CD4-positive, alpha-beta T cell treated with Interleukin-12 subunit alpha and Interleukin-12 subunit beta, for 1 hour (primary cell): ENCODE data around the gene SLC1A2.

ENCODE experiments used
- DNase-seq: peaks from one replicate; pipeline ENCODE4 v3.0.0-alpha.2; 2020

SLC1A2 gene

DNA sequence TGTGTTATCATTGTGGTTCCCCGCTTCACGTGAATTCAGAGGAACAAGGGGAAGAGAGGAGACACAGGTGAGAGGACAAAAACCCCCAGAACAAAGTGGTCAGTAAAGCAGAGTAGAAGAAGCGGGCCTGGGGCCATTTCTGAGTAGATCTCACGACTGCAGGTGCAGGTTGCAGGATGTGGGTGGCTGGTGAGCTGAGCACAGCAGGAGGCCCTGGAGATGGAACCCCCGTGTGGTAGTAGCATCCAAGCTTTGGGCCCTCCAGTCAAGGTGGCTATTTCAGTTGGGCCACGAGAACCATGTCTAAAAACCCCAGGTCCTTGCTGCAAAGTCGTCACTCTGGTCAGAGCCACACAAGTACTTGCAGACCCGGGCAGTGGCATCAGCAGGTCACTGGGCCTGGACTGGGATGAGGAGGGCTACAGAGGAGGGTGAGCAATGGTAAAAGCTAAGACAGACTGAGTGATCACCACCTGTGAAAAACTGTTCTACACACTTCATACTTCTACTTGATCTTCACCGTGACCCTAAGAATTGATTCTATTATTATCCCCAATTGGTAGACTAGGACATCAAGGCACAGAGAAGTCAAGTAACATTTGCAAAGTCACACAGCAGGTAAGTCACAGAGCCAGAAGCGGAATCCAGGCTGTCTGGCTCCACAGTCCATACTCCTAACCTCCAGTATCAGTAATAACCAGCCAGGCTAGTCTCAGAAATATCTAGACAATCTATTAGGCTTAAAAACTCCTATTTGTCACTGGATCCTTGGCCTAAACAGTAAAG is 43.8 kb downstream of the SLC1A2 start:
- DNase-seq = no peak

DNA sequence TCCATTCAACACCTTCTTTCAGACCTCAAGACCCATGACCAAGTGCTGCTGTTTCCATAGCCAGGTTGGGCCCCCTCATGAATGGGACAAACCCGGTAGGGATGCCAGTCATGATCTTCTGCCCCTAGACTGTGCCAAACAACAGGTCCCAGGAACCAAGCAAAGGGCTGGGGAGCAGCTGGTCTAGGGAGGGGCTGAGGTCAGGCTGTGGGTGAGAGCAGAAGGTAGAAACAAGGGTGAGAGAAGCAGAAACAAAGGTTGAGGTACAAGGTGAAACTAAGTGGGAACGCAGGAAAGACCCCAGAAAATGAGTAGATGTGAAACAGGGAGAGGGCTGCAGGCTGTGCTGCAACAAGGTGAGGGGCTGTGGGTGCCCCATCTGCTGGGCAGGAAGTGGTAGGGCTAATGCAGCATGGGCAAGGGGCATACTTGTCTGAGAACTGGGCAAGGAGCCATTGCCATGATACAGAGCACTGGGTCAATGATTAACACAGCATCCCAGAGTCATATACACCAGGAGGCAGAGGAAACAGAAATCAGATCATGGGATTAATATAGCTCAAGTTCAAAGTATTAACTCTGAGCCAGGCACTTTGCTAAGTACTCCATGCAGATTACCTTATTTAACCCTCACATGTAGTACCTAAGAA is 45.9 kb downstream of the SLC1A2 start:
- DNase-seq = no peak

DNA sequence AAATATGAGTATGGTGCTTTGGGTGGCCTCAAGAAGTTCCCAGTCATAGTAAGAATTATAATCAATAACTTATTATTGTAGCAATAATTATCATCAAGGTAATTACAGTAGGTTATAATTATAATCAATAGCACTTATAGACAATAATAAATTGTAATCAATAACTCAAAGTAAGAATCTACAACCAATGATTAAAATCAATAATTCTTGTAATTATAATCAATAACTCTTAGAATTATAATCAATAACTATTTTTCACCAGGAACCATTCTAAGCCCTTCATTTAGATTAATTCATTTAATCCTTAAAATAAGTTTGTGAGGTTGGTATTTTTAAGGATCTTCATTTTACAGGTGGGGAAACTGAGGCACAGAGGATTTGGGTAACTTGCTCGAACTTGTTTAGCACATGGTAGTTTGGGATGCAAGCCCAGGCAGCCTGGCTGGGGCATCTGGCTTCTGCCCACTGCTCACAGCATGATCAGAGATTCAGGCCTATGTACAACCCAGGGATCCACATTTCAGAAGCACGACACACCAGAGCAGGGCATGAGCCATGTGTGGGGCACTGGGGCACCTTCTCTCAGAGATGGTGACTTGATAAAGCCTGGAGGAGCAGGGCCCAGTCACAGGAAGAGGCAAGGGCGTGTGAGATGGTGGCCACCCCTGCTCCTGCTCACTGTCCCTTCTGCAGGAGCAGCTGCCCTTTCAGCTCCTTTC is 46.6 kb downstream of the SLC1A2 start:
- no peak for DNase-seq

DNA sequence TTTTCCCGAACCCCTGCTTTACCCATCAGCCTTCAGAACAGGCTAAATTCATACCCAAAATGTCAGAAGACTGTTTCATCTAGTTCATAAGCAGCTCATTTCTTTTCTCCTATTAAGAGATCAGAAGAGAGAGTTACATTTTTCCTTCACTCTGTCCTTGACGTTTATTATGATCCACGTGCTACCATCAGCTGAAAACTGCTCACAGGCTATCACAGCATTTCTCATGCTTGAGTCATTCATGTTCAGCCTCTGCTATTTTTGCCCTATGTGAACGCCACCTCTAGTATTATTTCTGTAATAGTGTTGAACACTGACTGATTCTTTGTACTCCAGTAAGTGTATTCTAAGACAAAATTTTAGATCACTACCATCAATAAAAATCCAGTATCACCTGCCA is 51.9 kb downstream of the SLC1A2 start:
- no peak for DNase-seq

DNA sequence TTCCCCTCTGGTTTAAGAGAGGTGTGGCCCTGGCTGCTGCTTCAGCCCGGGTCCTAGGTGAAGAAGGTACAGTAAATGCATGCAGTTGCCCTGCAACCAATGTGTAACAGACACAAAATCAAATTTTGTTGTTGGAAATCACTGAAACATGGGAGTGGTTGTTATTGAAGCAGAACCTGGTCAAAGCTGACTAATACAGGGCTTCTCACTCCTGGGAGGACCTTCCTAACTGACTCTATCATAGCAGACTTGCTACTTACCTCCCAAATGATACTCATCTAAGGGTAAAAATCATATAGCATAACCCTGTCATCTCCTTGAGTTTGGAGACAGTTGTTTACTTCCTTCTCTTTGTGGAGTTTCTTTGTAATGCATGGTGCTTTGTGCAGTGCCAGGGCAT is 52.6 kb downstream of the SLC1A2 start:
- no peak for DNase-seq

DNA sequence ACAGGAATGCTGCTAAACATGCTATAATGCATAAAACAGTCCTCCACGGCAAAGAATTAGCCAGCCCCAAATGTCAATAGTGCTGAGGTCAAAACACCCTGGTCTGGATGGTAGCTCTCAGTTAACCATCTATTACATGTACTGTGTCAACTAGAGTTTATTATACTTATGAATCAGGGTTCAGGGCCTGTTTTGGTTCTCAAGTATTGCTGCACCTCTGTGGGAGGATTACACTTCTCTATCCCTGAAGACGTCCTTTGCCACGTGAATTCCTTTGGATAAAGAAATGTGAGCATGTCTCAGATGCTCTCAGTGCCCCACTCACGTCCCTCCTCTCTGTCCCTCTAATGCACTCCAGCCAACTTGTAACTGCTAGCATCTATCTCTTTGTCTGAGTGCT is 53.4 kb downstream of the SLC1A2 start:
- DNase-seq = no peak

DNA sequence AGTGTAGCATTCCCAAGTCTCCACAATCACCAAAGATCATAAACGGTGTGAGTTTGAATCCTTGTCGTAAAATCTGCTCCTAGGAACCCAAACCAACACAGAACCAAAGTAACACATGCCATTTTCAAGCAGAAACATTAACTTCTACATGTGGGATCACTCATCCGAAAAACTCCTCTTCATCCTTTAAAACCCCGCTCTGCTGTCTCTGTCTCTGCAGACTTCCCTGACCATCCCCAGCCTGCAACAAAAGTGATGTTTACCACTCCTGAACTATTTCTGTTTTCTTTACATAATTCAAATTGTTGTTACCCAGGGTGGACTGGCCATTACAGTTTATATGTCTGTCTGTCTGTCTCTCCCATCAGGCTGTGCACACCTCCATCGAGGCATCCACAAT is 54.0 kb downstream of the SLC1A2 start:
- no peak for DNase-seq

DNA sequence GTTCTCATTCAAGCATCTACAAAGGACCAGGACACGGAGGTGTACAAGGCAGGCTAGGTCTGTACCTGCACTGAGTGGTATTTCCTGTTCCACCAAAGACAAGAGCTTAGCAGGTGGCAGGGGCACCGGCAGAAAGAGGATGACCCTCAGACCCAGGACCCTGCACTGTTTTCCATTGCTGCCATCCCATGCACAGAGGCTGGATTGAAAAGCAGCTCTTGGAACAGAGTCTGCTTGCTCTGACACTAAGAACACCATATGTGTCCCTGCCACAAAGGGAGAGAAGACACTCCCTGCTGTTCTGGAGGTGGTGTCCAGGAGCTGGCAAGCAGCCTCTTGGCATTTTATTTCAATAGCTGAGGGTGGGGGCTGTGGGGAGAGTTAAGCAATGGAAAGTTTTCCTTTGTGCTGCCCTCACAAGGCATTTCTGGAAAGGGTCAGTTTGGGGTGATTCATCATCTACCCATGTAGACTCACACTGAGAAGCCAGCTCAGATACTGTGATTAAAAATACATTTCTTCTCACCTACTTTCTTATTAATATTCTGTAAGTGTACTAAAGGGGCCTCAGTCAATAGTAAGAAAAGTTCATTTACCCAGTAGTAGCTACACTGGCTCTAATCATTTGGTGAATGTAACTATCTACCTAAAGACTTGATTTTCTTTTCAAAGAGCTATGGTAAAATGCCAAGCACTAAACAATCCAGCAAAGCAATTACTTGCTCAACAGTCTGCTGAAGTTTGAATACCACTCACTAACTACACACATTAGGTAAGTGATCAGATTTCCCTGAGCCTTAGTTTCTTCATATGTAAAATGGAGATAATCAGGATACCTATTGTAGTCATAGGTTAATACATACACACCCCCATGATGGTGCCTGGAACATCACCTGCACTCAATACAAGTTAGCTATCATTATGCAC is 55.2 kb downstream of the SLC1A2 start:
- no peak for DNase-seq

DNA sequence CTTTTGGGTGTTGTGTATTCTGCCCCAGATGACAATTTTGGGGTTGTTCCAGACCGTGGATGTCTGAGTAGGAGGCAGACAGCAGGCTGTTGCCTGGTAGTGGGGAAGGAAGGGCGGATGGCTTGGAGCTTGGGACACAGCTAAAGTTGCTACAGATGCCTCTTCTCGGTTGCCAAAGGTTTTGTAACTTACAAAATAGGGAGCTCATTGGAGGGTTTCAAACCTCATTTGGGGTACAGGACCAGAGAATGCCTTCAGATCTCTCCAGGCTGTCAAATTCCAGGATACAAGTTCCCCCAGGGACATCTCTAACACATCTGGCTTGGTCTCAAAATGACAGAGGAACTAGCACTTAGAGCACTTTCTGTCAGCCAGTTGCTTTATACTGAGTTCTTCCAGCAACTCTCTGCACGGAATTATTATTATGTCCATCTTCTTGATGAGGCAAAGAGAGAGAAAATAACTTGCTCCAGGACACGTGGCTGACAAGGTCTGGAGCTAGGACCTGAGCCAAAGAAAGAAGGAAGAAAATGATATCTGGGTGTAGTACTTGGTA is 56.0 kb downstream of the SLC1A2 start:
- DNase-seq = no peak

DNA sequence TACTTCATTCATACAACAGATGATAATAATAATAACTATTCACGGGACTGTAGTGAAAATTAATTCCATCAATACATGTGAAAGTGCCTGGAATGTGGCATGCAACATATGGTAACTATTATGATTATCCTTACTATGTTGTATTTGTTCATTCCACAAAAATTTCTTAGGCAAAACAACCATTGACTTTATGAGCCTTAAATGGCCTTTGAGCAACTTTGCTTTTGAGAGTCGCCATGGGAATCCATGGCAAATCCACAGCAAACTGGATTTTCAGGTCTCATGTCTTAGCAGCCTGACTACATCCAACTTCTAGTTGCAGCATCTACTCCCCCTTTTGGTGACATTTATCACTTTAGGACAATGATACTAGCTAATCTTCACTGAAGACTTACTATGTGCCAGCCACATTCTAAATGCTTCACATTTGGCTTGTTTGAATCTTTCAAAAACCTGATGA is 56.8 kb downstream of the SLC1A2 start:
- no peak for DNase-seq

DNA sequence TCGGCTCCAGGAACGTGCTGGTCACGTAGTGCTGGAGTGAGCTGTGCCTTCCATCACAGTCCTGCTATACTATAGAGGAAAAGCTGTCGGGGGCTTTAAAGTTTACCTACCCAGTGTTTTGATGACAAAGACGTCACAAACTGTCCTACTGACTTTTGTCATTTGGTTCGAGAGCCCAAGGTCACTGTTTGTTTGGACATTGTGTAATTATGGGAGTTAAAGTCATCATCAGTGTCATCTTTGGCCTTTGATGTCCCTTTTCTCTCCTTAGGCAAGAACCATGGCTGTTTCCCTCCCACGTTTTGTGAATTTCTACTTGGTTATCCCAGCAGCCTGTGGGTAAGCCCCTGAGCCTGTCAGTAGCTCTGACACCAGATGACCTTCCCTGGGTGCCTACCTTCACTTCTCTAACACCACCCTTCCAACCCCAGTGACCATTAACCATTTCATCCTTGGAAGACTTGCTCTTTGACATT is 59.3 kb downstream of the SLC1A2 start:
- DNase-seq = no peak

DNA sequence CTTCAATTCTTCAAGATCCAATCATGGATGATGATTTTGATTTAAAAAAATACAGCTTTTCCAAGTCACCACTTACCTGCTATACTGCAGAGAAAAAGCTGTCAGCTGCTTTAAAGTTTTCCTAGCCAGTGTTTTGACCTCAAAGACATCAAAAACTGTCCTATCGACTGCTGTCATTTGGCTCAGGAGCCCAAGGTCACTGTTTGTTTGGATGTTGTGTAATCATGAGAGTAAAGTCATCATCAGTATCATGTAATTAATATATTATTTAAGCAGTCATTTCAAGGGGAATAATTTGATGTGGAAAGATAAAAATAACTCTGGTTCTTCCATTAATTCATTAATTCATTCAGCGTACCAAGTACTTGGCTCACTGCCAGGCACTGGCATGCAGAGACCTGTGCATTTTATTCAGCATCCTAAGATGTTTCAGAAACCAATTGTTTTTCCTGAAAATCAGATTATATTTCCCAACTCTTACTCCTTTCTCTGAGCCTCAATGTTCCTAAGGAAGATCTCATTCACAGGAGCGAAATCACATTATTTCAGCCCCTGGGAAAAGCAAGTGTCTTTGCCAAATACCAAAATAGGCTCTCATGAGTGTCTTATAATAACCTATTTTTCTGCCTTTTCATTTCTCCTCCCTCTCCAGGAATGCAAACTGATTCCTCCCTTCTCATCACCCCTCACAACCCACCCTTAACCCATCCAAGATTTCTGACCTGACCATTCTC is 59.9 kb downstream of the SLC1A2 start:
- no peak for DNase-seq

DNA sequence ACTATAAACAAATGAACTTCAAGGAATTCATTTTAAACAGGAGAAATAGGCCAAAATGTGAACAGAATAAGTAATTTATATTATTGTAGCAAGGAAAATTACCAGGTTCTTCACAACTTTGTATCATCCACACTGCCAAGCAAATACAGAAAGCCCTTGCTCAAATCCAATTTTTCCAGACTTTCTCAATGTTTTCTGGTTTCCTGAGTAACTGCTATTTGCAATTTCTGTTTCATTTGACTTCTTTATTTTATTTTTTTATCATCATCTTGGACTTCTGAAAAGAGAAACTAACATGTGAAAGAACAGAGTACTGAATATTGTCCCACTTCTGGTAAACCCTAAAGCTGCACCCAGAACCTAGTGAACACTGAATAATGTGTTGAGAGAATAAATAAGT is 61.0 kb downstream of the SLC1A2 start:
- no peak for DNase-seq

DNA sequence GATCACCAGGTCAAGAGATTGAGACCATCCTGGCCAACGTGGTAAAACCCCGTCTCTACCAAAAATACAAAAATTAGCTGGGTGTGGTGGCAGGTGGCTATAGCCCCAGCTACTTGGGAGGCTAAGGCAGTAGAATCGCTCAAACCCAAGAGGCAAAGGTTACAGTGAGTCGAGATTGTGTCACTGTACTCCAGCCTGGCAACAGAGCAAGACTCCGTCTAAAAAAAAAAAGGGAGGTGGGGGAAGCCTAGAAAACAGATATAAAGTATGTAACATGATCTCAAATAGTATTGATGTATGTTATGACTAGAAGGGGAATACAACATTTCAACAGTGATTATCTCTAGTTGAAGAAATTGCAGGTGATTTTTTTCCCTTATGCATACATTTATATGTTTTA is 61.4 kb downstream of the SLC1A2 start:
- DNase-seq = no peak

DNA sequence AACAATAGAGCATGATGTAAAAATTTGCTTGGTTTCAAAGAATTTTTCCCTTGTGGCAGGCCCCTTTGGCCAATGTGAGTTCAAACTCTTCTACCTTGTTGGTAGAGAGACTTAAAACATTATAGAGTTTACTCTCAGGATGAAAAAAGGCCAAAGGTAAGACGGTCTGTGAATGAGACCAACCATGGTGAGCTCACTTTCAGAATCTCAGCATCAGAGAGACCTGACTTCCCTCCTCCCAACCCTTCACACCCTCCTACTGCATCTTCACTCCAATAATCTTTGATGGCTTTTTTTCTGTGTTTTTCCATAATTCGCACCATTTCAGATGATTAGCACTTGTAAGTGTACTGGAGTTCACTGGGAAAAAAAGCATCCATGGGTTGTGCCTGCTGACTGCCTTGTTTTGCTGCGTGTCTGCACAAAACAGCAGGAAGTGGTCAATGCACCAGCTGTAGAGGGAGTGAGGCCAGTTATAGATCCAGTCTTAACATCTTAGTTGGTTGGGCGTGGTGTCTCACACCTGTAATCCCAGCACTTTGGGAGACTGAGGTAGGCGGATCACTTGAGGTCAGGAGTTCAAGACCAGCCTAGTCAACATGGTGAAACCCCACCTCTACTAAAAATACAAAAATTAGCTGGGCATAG is 64.1 kb downstream of the SLC1A2 start:
- no peak for DNase-seq

DNA sequence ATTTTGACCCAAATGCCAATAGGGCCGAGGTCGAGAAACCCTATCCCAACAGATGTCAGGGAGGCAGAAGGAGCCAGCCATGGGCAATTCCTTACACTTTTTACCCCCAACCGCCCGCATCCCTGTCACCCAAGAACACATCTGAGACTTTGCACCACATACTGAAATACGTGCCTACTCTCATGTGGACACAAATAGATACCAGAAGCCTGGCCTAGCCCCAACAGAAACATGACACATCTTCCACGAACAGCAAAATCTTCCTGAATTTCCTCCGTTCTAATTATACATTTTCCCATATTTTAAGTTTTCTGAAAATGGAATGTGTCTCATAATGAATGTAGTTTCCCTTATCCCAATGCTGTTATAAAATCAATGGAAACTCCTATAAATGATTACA is 64.7 kb downstream of the SLC1A2 start:
- no peak for DNase-seq

DNA sequence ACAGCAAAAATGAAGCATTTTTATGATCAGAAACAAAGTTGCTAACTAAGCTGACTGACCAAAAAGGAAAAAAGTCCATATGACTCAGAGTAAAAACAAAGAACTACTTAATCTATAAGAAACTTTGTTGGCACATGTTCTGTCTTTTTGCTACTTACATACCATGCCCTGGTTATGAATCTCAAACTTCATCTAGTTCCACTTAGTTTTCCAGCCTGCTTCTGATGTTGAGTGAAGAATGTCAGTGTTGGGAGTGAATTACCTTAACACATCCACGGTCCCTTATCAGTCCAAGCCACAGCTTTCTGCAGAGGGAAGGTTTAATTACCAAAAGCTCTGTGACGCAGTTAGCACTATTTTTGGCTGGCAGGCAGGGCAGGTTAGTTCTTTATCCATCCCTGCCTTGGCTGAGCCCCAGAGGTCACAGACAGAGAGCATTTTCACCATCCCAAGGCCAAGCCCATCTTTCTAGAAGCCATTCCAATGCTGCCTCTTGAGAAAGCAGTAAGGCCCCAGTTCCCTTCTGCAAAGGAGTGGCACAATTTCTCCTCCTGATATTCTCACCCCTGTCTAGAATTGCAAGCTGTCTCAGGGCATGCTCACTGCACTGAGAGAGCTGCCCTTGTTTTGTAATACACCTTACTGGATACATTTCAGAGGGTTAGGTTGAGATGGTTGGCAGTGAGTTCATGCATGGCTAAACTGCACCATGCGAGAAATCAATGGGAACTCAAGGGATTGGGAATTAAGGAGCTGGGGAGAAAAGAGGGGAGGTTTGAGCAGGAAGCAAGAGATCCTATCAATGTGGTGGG is 67.1 kb downstream of the SLC1A2 start:
- no peak for DNase-seq

DNA sequence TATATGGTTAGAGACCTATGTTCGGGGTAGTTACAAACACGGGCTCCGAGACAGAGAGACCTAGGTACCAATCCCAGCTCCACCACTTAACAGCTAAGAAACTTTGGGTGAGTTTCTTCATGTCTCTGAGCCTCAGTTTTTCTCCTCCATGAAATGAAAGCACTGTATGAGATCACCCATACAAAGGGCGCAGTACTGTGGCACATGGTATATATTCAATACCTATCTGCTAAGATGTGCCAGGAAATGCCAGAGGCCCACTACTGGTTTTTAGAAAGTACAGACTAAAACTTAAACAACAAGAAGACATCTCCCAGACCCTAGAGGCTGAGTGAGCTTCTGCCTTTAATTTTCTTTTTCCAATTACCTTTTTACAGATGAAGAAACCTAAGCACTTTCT is 69.5 kb downstream of the SLC1A2 start:
- no peak for DNase-seq

DNA sequence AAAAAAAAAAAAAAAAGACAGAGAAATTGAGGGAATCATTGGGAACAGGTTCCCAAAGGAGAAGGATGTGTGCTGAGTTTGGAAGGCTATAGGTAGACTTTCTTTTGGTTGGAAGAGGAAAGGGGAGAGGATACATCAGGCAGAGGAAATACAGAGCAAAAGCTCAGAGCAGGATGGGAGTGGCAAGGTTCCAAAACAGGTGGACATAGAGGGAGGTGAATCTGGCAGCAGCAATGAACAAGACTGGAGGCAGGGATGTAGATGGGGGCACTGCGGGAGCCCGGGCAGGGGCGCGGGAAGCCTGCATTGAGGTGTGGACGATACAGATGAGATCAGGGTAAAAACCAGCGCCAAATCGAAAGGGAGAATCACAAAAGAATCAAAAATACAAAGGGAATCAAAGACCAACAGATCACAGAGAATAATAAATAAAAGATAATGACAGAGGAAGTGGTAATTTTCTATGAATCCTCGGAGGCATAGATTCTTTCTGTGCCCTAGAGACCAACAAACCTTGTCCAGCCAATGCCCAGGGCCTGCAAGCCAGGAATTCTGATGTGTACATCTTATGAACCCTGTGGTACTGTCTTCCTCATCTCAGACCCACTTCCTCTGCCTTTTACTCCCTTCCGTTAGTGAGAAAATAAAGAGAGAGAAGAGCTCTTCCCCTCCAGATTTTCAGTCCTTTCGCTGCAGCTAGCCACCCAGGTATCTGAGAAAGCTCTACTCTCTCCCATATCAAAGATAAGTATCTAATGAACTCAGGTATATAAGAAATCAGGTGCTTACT is 70.3 kb downstream of the SLC1A2 start:
- DNase-seq = no peak
